HepG2 (cell line): ENCODE results near the gene NLGN2.

ENCODE experiments used
- RBM39 ChIP-seq: fragments of 200-400 bp; formaldehyde crosslinking; IDR thresholded peaks from one replicate; pipeline ENCODE4 v1.6.1; 2018; ENCODE audit warnings: antibody characterized with exemption, mild to moderate bottlenecking, low read depth, low read length; ENCODE audit not compliant: poor library complexity, severe bottlenecking
- TF ChIP-seq, protein P1 (sequence below): sonication (generic); formaldehyde crosslinking; IDR thresholded peaks from 2 replicates; pipeline ENCODE4 v1.5.0; 2020; ENCODE audit warnings: mild to moderate bottlenecking, missing genetic modification reagents, borderline replicate concordance
- TF ChIP-seq, protein P2 (sequence below): IDR thresholded peaks from 2 replicates; pipeline ENCODE4 v1.6.1; 2016; ENCODE audit warnings: mild to moderate bottlenecking
- TF ChIP-seq, protein P3 (sequence below): sonication (generic); formaldehyde crosslinking; IDR thresholded peaks from 2 replicates; pipeline ENCODE4 v1.5.0; 2020; ENCODE audit warnings: mild to moderate bottlenecking, missing genetic modification reagents, moderate library complexity

DNA sequence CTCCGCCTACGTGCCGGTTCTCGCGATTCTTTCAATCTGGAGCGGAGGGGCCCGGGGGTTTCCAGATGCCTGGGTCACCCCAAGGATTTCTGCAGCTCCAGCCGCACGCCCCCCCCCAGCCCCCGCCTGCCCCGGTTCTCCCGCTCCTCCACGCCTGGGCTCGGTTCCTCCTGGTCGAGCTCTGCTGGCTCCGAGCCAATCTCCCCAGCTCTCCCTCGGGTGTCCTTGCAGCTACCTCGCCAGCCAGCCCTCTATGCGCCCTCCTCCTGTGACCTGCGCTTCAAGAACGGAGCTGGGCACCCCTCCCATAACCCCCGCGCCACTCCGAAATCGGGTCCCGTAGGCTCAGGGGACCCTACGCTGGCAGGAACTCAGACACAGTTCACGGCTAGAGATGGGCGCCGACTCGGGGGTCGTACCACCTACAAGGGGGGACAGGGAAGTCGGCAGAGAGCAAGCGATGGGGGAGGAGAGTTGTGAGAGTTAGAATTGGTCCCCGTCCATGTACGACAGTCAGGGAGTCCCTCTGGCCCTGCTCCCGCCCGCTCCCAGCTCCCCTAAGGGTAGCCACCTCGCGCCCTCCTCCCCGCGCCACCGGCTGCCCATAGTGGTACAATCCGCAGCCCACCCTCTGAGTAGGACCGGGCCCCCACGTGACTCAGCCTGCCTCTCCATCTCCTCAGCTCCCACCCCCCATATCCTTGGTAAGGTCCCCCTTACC is 32.6 kb downstream of the NLGN2 start:
- TF ChIP-seq, protein P1, sequence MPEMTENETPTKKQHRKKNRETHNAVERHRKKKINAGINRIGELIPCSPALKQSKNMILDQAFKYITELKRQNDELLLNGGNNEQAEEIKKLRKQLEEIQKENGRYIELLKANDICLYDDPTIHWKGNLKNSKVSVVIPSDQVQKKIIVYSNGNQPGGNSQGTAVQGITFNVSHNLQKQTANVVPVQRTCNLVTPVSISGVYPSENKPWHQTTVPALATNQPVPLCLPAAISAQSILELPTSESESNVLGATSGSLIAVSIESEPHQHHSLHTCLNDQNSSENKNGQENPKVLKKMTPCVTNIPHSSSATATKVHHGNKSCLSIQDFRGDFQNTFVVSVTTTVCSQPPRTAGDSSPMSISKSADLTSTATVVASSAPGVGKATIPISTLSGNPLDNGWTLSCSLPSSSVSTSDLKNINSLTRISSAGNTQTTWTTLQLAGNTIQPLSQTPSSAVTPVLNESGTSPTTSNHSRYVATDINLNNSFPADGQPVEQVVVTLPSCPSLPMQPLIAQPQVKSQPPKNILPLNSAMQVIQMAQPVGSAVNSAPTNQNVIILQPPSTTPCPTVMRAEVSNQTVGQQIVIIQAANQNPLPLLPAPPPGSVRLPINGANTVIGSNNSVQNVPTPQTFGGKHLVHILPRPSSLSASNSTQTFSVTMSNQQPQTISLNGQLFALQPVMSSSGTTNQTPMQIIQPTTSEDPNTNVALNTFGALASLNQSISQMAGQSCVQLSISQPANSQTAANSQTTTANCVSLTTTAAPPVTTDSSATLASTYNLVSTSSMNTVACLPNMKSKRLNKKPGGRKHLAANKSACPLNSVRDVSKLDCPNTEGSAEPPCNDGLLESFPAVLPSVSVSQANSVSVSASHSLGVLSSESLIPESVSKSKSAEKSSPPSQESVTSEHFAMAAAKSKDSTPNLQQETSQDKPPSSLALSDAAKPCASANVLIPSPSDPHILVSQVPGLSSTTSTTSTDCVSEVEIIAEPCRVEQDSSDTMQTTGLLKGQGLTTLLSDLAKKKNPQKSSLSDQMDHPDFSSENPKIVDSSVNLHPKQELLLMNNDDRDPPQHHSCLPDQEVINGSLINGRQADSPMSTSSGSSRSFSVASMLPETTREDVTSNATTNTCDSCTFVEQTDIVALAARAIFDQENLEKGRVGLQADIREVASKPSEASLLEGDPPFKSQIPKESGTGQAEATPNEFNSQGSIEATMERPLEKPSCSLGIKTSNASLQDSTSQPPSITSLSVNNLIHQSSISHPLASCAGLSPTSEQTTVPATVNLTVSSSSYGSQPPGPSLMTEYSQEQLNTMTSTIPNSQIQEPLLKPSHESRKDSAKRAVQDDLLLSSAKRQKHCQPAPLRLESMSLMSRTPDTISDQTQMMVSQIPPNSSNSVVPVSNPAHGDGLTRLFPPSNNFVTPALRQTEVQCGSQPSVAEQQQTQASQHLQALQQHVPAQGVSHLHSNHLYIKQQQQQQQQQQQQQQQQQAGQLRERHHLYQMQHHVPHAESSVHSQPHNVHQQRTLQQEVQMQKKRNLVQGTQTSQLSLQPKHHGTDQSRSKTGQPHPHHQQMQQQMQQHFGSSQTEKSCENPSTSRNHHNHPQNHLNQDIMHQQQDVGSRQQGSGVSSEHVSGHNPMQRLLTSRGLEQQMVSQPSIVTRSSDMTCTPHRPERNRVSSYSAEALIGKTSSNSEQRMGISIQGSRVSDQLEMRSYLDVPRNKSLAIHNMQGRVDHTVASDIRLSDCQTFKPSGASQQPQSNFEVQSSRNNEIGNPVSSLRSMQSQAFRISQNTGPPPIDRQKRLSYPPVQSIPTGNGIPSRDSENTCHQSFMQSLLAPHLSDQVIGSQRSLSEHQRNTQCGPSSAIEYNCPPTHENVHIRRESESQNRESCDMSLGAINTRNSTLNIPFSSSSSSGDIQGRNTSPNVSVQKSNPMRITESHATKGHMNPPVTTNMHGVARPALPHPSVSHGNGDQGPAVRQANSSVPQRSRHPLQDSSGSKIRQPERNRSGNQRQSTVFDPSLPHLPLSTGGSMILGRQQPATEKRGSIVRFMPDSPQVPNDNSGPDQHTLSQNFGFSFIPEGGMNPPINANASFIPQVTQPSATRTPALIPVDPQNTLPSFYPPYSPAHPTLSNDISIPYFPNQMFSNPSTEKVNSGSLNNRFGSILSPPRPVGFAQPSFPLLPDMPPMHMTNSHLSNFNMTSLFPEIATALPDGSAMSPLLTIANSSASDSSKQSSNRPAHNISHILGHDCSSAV (CRISPR knock-in tag) = no peak
- TF ChIP-seq, protein P2, sequence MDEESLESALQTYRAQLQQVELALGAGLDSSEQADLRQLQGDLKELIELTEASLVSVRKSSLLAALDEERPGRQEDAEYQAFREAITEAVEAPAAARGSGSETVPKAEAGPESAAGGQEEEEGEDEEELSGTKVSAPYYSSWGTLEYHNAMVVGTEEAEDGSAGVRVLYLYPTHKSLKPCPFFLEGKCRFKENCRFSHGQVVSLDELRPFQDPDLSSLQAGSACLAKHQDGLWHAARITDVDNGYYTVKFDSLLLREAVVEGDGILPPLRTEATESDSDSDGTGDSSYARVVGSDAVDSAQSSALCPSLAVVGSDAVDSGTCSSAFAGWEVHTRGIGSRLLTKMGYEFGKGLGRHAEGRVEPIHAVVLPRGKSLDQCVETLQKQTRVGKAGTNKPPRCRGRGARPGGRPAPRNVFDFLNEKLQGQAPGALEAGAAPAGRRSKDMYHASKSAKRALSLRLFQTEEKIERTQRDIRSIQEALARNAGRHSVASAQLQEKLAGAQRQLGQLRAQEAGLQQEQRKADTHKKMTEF (CRISPR knock-in tag) = no peak
- TF ChIP-seq RBM39 = no peak
- TF ChIP-seq, protein P3, sequence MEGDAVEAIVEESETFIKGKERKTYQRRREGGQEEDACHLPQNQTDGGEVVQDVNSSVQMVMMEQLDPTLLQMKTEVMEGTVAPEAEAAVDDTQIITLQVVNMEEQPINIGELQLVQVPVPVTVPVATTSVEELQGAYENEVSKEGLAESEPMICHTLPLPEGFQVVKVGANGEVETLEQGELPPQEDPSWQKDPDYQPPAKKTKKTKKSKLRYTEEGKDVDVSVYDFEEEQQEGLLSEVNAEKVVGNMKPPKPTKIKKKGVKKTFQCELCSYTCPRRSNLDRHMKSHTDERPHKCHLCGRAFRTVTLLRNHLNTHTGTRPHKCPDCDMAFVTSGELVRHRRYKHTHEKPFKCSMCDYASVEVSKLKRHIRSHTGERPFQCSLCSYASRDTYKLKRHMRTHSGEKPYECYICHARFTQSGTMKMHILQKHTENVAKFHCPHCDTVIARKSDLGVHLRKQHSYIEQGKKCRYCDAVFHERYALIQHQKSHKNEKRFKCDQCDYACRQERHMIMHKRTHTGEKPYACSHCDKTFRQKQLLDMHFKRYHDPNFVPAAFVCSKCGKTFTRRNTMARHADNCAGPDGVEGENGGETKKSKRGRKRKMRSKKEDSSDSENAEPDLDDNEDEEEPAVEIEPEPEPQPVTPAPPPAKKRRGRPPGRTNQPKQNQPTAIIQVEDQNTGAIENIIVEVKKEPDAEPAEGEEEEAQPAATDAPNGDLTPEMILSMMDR = no peak
